SIG-M5 treated with dmso at 0.1 percent for 504 hours (cell line): Measurements from ENCODE around the gene LGALS1.
"Not testable (repeated sequence)": the region's sequence is repeated elsewhere in the genome, so short reads cannot be mapped to it uniquely, and the experiment has no call there.

Experiments
- DNase-seq: peaks from one replicate; lab custom pipeline; 2025; ENCODE audit not compliant: unreplicated experiment; lab: John Stamatoyannopoulos, UW

LGALS1 gene

GRCh38 chr22:37686002-37686982, 10.9 kb downstream of the LGALS1 start, which contains the start of gene NOL12:
TSS of gene NOL12 (plus strand) at chr22:37686343. CDS start at chr22:37686393, 50 bp downstream.
- DNase-seq: peak; percentile 86

GRCh38 chr22:37690407-37690806, 15.0 kb downstream of the LGALS1 start:
- DNase-seq: no peak

GRCh38 chr22:37690901-37691504, 15.6 kb downstream of the LGALS1 start:
- no peak for DNase-seq

- DNase-seq: no peak
Observed at GRCh38 chr22:37692627-37693285, 17.3 kb downstream of the LGALS1 start.

- DNase-seq: not testable (repeated sequence)
Observed at GRCh38 chr22:37694131-37694530, 18.7 kb downstream of the LGALS1 start.

GRCh38 chr22:37696260-37696656, 20.8 kb downstream of the LGALS1 start:
- DNase-seq: not testable (repeated sequence)

GRCh38 chr22:37696657-37697537, 21.5 kb downstream of the LGALS1 start, which contains the start of gene TRIOBP:
TSS of gene TRIOBP (plus strand) at chr22:37697048. CDS start at chr22:37701366, 4,318 bp downstream.
- peak; percentile 35 for DNase-seq

GRCh38 chr22:37697538-37697835, 22.1 kb downstream of the LGALS1 start:
- no peak for DNase-seq

GRCh38 chr22:37701141-37701786, 25.8 kb downstream of the LGALS1 start:
- DNase-seq: no peak

GRCh38 chr22:37703906-37704305, 28.5 kb downstream of the LGALS1 start:
- no peak for DNase-seq

- DNase-seq: no peak
Observed at GRCh38 chr22:37704645-37705044, 29.2 kb downstream of the LGALS1 start.

- no peak for DNase-seq
Observed at GRCh38 chr22:37705205-37705604, 29.8 kb downstream of the LGALS1 start.

GRCh38 chr22:37708580-37709444, 33.4 kb downstream of the LGALS1 start:
- no peak for DNase-seq

- DNase-seq: no peak
Observed at GRCh38 chr22:37709445-37709765, 34.0 kb downstream of the LGALS1 start.

- DNase-seq: no peak
Observed at GRCh38 chr22:37710675-37711074, 35.2 kb downstream of the LGALS1 start.

GRCh38 chr22:37711490-37711889, 36.1 kb downstream of the LGALS1 start:
- no peak for DNase-seq

GRCh38 chr22:37713761-37714160, 38.3 kb downstream of the LGALS1 start:
- no peak for DNase-seq

- no peak for DNase-seq
Observed at GRCh38 chr22:37714634-37715033, 39.2 kb downstream of the LGALS1 start.

GRCh38 chr22:37715760-37716159, 40.3 kb downstream of the LGALS1 start:
- DNase-seq: no peak
